ENCODE results near the gene RUNX2.
A peak's percentile ranks its signal among the peaks of the same experiment; 100 is the strongest.

The RUNX2 gene

GRCh38 chr6:45512717-45513116, 184.6 kb downstream of the RUNX2 start:
- ChIA-PET CTCF (interaction anchor here (1.0 kb wide), 1 partner anchor 12 kb away, joined by 4 read pairs; no protein-coding TSS in a partner anchor), POLR2A (no interaction called here)
- DNase-seq (ENCODE audit: extremely low spot score): no peak
- TF ChIP-seq PKNOX1 (IDR thresholded peaks at IDR 0.05) (no peak), FOXM1 (IDR thresholded peaks at IDR 0.05; ENCODE audit: borderline replicate concordance) (no peak), ELF4 (IDR thresholded peaks at IDR 0.05) (no peak), BHLHE40 (IDR thresholded peaks at IDR 0.05; ENCODE audit: borderline replicate concordance) (no peak), LEF1 (IDR thresholded peaks at IDR 0.05; ENCODE audit: borderline replicate concordance) (no peak), FOXK2 (IDR thresholded peaks at IDR 0.05) (no peak)

GRCh38 chr6:45513213-45513618, 185.1 kb downstream of the RUNX2 start:
- DNase-seq (ENCODE audit: extremely low spot score): no peak
- TF ChIP-seq SUZ12 (IDR thresholded peaks at IDR 0.05) (no peak), PKNOX1 (IDR thresholded peaks at IDR 0.05) (0 out of 2 replicates have a peak, but pooled peaks have one; percentile 19)
- ChIA-PET CTCF (interaction anchor here (1.0 kb wide), 1 partner anchor 12 kb away, joined by 4 read pairs; no protein-coding TSS in a partner anchor), POLR2A (no interaction called here)

- ChIA-PET POLR2A (no interaction called here), CTCF (interaction anchor here (1.0 kb wide), 1 partner anchor 13 kb away, joined by 4 read pairs; no protein-coding TSS in a partner anchor)
- TF ChIP-seq FOXK2 (IDR thresholded peaks at IDR 0.05): no peak
- no peak for TF ChIP-seq ELF4 (IDR thresholded peaks at IDR 0.05)
- TF ChIP-seq ARNT (IDR thresholded peaks at IDR 0.05): no peak
- TF ChIP-seq L3MBTL2 (conservative IDR thresholded peaks at IDR 0.05): no peak
- no peak for TF ChIP-seq FOXA1 (IDR thresholded peaks at IDR 0.05)
- no peak for TF ChIP-seq FOXM1 (IDR thresholded peaks at IDR 0.05; ENCODE audit: borderline replicate concordance)
- TF ChIP-seq LEF1 (IDR thresholded peaks at IDR 0.05; ENCODE audit: borderline replicate concordance): no peak
- no peak for TF ChIP-seq PKNOX1 (IDR thresholded peaks at IDR 0.05)
- no peak for TF ChIP-seq BHLHE40 (IDR thresholded peaks at IDR 0.05; ENCODE audit: borderline replicate concordance)
- no peak for TF ChIP-seq TARDBP (IDR thresholded peaks at IDR 0.05)
- TF ChIP-seq NFRKB (IDR thresholded peaks at IDR 0.05): no peak
- no peak for TF ChIP-seq ZNF384 (IDR thresholded peaks at IDR 0.05)
- no peak for TF ChIP-seq SP1 (IDR thresholded peaks at IDR 0.05)
- DNase-seq (ENCODE audit: extremely low spot score): no peak
Measured at GRCh38 chr6:45513843-45514242, 185.7 kb downstream of the RUNX2 start.

GRCh38 chr6:45514454-45515230, 186.5 kb downstream of the RUNX2 start:
- CTCF ChIA-PET: no interaction called here
- DNase-seq (ENCODE audit: extremely low spot score): no peak
- POLR2A ChIA-PET: no interaction called here
- TF ChIP-seq HDGF (IDR thresholded peaks at IDR 0.05; ENCODE audit: borderline replicate concordance) (no peak), CTBP1 (IDR thresholded peaks at IDR 0.05; ENCODE audit: borderline replicate concordance) (no peak), FOXA1 (IDR thresholded peaks at IDR 0.05) (no peak), L3MBTL2 (conservative IDR thresholded peaks at IDR 0.05) (no peak), PKNOX1 (IDR thresholded peaks at IDR 0.05) (no peak), ELF4 (IDR thresholded peaks at IDR 0.05) (no peak), NFRKB (IDR thresholded peaks at IDR 0.05) (no peak), SUZ12 (IDR thresholded peaks at IDR 0.05) (no peak), BHLHE40 (IDR thresholded peaks at IDR 0.05; ENCODE audit: borderline replicate concordance) (no peak), ZNF384 (IDR thresholded peaks at IDR 0.05) (no peak), FOXM1 (IDR thresholded peaks at IDR 0.05; ENCODE audit: borderline replicate concordance) (no peak), SP1 (IDR thresholded peaks at IDR 0.05) (no peak), FOXK2 (IDR thresholded peaks at IDR 0.05) (no peak), LEF1 (IDR thresholded peaks at IDR 0.05; ENCODE audit: borderline replicate concordance) (no peak), ARNT (IDR thresholded peaks at IDR 0.05) (no peak), TARDBP (IDR thresholded peaks at IDR 0.05) (no peak)

- CTCF ChIA-PET: interaction anchor here (0.6 to 1.3 kb wide), 2 partner anchors 17 to 22 kb away, joined by 3 to 4 read pairs; no protein-coding TSS in a partner anchor
- POLR2A ChIA-PET: no interaction called here
- DNase-seq (ENCODE audit: extremely low spot score): no peak
- TF ChIP-seq SP1 (IDR thresholded peaks at IDR 0.05) (no peak), FOXM1 (IDR thresholded peaks at IDR 0.05; ENCODE audit: borderline replicate concordance) (no peak)
Measured at GRCh38 chr6:45518013-45518720, 190.0 kb downstream of the RUNX2 start.

- no peak for DNase-seq (ENCODE audit: extremely low spot score)
- TF ChIP-seq CTBP1 (IDR thresholded peaks at IDR 0.05; ENCODE audit: borderline replicate concordance) (no peak), HDGF (IDR thresholded peaks at IDR 0.05; ENCODE audit: borderline replicate concordance) (no peak), FOXM1 (IDR thresholded peaks at IDR 0.05; ENCODE audit: borderline replicate concordance) (no peak), FOXK2 (IDR thresholded peaks at IDR 0.05) (no peak), SUZ12 (IDR thresholded peaks at IDR 0.05) (no peak), BHLHE40 (IDR thresholded peaks at IDR 0.05; ENCODE audit: borderline replicate concordance) (no peak), NFRKB (IDR thresholded peaks at IDR 0.05) (no peak)
- CTCF ChIA-PET: interaction anchor here (0.6 kb wide), 2 partner anchors 100 to 477 kb away, joined by 3 read pairs; no protein-coding TSS in a partner anchor
- POLR2A ChIA-PET: no interaction called here
Measured at GRCh38 chr6:45521226-45521625, 193.1 kb downstream of the RUNX2 start.

All from HEK293T (cell line).